ENCODE results near the gene C16orf92. TPM values are rescaled to one million over a fixed set of nuclear protein-coding genes. Genes with fewer than 3 reads are reported as not detected.
A peak's percentile ranks its signal among the peaks of the same experiment; 100 is the strongest.

Gene C16orf92
- total RNA-seq, 2 donors from 2014 or later = not detected

DNA sequence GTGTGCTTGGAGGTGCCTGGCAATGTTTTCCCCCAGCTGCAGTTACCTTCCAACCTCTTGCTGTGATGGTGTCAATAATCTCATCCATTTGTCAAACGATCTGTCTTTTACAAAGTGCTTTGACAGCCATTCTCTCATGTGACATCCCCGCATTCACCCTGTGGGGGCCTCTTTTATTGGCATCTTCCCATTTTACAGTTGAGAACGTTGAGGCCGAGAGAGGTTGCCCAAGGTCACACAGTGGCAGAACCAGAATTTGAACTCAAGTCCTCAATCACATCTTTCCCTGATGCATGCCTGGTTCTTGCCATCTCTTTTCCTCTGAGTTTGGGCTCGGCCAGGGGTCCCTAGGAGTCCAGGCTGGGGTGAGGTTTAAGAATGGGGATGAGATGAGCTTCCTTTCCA is 47.9 kb upstream of the C16orf92 start:
- Mint-ChIP-seq H3K36me3 (ENCODE audit: low read depth) (peaks cover 47% of the 10 kb centered on the region), H3K27ac (peak overlapping the region; percentile 15)

DNA sequence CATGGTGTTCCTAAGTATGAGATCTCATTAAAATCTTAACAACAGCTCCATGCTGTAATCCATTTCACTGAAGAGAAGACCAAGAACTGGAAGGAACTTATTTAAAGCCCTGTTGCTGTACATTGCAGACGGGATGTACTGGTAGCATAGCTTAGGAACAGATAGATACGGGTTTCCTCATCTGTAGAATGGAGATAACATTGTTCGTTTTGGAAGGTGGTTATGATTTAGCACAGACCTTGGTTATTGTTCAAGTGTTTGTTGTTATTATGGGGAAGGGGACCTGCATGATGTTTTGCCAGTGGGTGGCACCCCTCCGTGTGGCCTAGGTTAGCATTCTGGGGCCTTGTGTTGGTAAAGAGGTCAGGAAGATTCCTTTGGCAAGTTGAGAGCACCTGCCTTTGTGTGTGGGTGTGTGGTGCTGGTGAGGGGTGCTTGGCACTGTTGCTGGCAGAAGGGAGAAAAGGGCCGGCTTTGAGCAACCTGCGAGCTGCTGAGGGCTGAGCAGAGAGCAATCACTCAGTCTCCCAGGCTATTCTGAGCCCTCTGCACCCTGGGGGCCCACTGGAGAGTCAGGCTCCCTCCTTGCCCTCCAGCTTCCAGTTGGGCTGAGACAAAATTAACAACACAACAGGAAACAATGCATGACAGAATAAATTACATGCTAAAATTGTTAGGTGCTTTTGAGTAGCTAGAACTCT is 47.0 kb upstream of the C16orf92 start:
- H3K36me3 Mint-ChIP-seq (ENCODE audit: low read depth) = peaks cover 48% of the 10 kb centered on the region
- peaks cover 21% of the 10 kb centered on the region for H3K4me1 Mint-ChIP-seq
- peaks cover 8% of the 10 kb centered on the region for H3K9me3 Mint-ChIP-seq
- Histone ChIP-seq H3K4me3 (ENCODE audit: low read length) (peak overlapping the region; percentile 96), H3K9me3 (ENCODE audit: control insufficient read depth, low read length) (peaks cover 14% of the 10 kb centered on the region), H3K36me3 (ENCODE audit: control insufficient read depth, insufficient read depth, low read length) (peaks cover 54% of the 10 kb centered on the region), H3K27me3 (ENCODE audit: control insufficient read depth, insufficient read depth, low read length, poor library complexity, severe bottlenecking) (no peaks in the 10 kb centered on the region), H3K9ac (ENCODE audit: extremely low read depth, low read length, poor library complexity, severe bottlenecking) (no peak overlapping the region), H3K27ac (ENCODE audit: low read depth, low read length) (no peak overlapping the region), H3K4me1 (ENCODE audit: control insufficient read depth, insufficient read depth, low read length) (peaks cover 9% of the 10 kb centered on the region)
- no peak overlapping the region for H3K27ac Mint-ChIP-seq
- TF ChIP-seq, protein P1, sequence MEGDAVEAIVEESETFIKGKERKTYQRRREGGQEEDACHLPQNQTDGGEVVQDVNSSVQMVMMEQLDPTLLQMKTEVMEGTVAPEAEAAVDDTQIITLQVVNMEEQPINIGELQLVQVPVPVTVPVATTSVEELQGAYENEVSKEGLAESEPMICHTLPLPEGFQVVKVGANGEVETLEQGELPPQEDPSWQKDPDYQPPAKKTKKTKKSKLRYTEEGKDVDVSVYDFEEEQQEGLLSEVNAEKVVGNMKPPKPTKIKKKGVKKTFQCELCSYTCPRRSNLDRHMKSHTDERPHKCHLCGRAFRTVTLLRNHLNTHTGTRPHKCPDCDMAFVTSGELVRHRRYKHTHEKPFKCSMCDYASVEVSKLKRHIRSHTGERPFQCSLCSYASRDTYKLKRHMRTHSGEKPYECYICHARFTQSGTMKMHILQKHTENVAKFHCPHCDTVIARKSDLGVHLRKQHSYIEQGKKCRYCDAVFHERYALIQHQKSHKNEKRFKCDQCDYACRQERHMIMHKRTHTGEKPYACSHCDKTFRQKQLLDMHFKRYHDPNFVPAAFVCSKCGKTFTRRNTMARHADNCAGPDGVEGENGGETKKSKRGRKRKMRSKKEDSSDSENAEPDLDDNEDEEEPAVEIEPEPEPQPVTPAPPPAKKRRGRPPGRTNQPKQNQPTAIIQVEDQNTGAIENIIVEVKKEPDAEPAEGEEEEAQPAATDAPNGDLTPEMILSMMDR (conservative IDR thresholded peaks at IDR 0.05) = no peak
- peaks cover 4% of the 10 kb centered on the region for H3K27me3 Mint-ChIP-seq (ENCODE audit: insufficient read depth)
- DNase-seq = no peak
- 60 to 75% methylated on average over 4 to 6 of the region's 6 CpGs for WGBS, 2 experiments (ENCODE audit: insufficient coverage in 1 of 2, insufficient read length in 1 of 2)
- H3K4me3 Mint-ChIP-seq = peak overlapping the region; percentile 90

More for the DNA sequence above, 47.9 kb upstream of the C16orf92 start:
- H3K9me3 Mint-ChIP-seq = peaks cover 8% of the 10 kb centered on the region
- H3K9ac ChIP-seq (ENCODE audit: extremely low read depth, low read length, poor library complexity, severe bottlenecking) = no peak overlapping the region
- H3K9me3 ChIP-seq (ENCODE audit: control insufficient read depth, low read length) = peaks cover 14% of the 10 kb centered on the region
- H3K27ac ChIP-seq (ENCODE audit: low read depth, low read length) = no peak overlapping the region
- H3K4me1 ChIP-seq (ENCODE audit: control insufficient read depth, insufficient read depth, low read length) = peaks cover 9% of the 10 kb centered on the region
- TF ChIP-seq, protein P1 (conservative IDR thresholded peaks at IDR 0.05) = no peak
- WGBS, 2 experiments (ENCODE audit: insufficient coverage in 1 of 2, insufficient read length in 1 of 2) = 81 to 88% methylated on average over 4 to 5 of the region's 5 CpGs
- H3K4me3 Mint-ChIP-seq = peak overlapping the region; percentile 90
- peaks cover 21% of the 10 kb centered on the region for H3K4me1 Mint-ChIP-seq
- DNase-seq = no peak
- peak overlapping the region; percentile 96 for H3K4me3 ChIP-seq (ENCODE audit: low read length)
- H3K27me3 ChIP-seq (ENCODE audit: control insufficient read depth, insufficient read depth, low read length, poor library complexity, severe bottlenecking) = no peaks in the 10 kb centered on the region
- peaks cover 4% of the 10 kb centered on the region for H3K27me3 Mint-ChIP-seq (ENCODE audit: insufficient read depth)
- peaks cover 50% of the 10 kb centered on the region for H3K36me3 ChIP-seq (ENCODE audit: control insufficient read depth, insufficient read depth, low read length)

DNA sequence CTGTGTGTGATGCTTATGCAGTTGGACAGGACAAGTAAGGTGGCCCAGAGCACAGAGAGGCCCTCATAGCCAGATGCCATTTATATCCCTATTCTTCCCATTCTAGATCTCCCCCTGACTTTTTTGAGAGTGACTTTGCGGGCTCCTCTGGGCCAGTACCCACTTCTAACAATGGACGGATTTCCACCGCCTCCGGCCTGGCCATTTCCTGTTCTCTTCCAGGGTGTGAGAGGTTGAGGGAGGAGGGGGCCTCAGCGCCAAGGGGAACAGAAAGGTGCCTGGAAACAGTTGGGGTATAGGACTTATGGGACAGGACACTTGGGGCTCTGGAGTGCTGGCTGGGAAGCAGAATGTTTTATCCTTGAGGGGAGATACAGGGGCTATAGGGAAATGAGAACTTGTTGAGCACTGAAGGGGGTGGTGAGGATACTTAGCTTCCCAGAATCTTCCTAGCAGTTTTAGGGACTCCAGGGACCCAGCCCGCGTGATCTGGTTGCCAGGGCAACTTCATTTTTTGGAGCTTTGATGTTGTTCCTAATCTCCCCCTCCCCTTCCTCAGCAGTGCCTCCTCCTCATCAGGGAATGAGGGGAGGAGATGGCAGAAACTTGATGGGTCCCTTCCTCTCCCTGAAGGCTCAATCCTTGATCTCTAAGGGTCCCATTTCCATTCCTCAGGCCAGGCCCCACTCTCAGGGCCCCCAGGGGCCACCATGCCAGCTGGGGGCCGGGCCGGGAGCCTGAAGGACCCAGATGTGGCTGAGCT is 45.8 kb upstream of the C16orf92 start:
- H3K36me3 ChIP-seq (ENCODE audit: control insufficient read depth, insufficient read depth, low read length) = peaks cover 55% of the 10 kb centered on the region
- Mint-ChIP-seq H3K4me3 (no peak overlapping the region), H3K36me3 (ENCODE audit: low read depth) (peaks cover 47% of the 10 kb centered on the region), H3K27ac (peak overlapping the region; percentile 75), H3K9me3 (peaks cover 8% of the 10 kb centered on the region), H3K4me1 (peaks cover 21% of the 10 kb centered on the region), H3K27me3 (ENCODE audit: insufficient read depth) (peaks cover 2% of the 10 kb centered on the region)
- TF ChIP-seq, protein P1 (conservative IDR thresholded peaks at IDR 0.05) = no peak
- peak overlapping the region; percentile 96 for H3K4me3 ChIP-seq (ENCODE audit: low read length)
- 82 to 92% methylated on average over 3 to 9 of the region's 9 CpGs for WGBS, 2 experiments (ENCODE audit: insufficient coverage in 1 of 2, insufficient read length in 1 of 2)
- H3K9ac ChIP-seq (ENCODE audit: extremely low read depth, low read length, poor library complexity, severe bottlenecking) = no peak overlapping the region
- H3K4me1 ChIP-seq (ENCODE audit: control insufficient read depth, insufficient read depth, low read length) = peaks cover 9% of the 10 kb centered on the region
- no peaks in the 10 kb centered on the region for H3K27me3 ChIP-seq (ENCODE audit: control insufficient read depth, insufficient read depth, low read length, poor library complexity, severe bottlenecking)
- H3K9me3 ChIP-seq (ENCODE audit: control insufficient read depth, low read length) = peaks cover 9% of the 10 kb centered on the region
- H3K27ac ChIP-seq (ENCODE audit: low read depth, low read length) = no peak overlapping the region
- no peak for DNase-seq

Data from endodermal cell (in vitro differentiated cells).